Hematopoietic multipotent progenitor cell treated with erythropoietin and hydrocortisone succinate and interleukin-3 and kit ligand, for 4 days (in vitro differentiated cells): ENCODE data around the gene NDST1.
"Not testable (repeated sequence)": the region's sequence is repeated elsewhere in the genome, so short reads cannot be mapped to it uniquely, and the experiment has no call there.

Experiments used
- DNase-seq: peaks from one replicate; pipeline ENCODE4 v3.0.0-alpha.2; 2015

The NDST1 gene

GRCh38 chr5:150507474-150508276, at the start of gene NDST1:
Gene NDST1 (plus strand): TSS chr5:150508131. CDS start chr5:150521255, 13,124 bp downstream.
- DNase-seq: peak; percentile 33

GRCh38 chr5:150458802-150459557, 49.0 kb upstream of the NDST1 start:
- DNase-seq: peak; percentile 81

GRCh38 chr5:150460781-150461180, 47.1 kb upstream of the NDST1 start:
- no peak for DNase-seq

GRCh38 chr5:150461231-150461630, 46.7 kb upstream of the NDST1 start:
- DNase-seq: peak; percentile 62

GRCh38 chr5:150464554-150465012, 43.3 kb upstream of the NDST1 start:
- DNase-seq: no peak

GRCh38 chr5:150465927-150466326, 42.0 kb upstream of the NDST1 start:
- no peak for DNase-seq

GRCh38 chr5:150468206-150468605, 39.7 kb upstream of the NDST1 start:
- no peak for DNase-seq

- no peak for DNase-seq
Observed at GRCh38 chr5:150469718-150470469, 38.0 kb upstream of the NDST1 start.

GRCh38 chr5:150473673-150474358, 34.1 kb upstream of the NDST1 start:
- no peak for DNase-seq

- DNase-seq: not testable (repeated sequence)
Observed at GRCh38 chr5:150476568-150476967, 31.4 kb upstream of the NDST1 start.

- DNase-seq: no peak
Observed at GRCh38 chr5:150479416-150479815, 28.5 kb upstream of the NDST1 start.

- no peak for DNase-seq
Observed at GRCh38 chr5:150481708-150481965, 26.3 kb upstream of the NDST1 start.

GRCh38 chr5:150481972-150482406, 25.9 kb upstream of the NDST1 start:
- DNase-seq: no peak

GRCh38 chr5:150484964-150485692, 22.8 kb upstream of the NDST1 start:
- DNase-seq: peak; percentile 16

GRCh38 chr5:150485693-150486401, 22.1 kb upstream of the NDST1 start:
- DNase-seq: peak; percentile 47

- DNase-seq: peak; percentile 74
Observed at GRCh38 chr5:150486402-150487198, 21.3 kb upstream of the NDST1 start.

- peak; percentile 83 for DNase-seq
Observed at GRCh38 chr5:150487199-150488061, 20.5 kb upstream of the NDST1 start.

- DNase-seq: peak; percentile 80
Observed at GRCh38 chr5:150488519-150489359, 19.2 kb upstream of the NDST1 start.
